GM12878 (cell line): ENCODE results near the gene CHD9.

Experiments used
- CBX5 ChIP-seq: sonication (generic); IDR thresholded peaks from 2 replicates; pipeline ENCODE4 v1.6.1; 2016; ENCODE audit warnings: low read depth, moderate library complexity, mild to moderate bottlenecking, inconsistent platforms
- CHD4 ChIP-seq: fragments of 200-600 bp; sonication (generic); IDR thresholded peaks from 2 replicates; pipeline ENCODE4 v1.6.1; 2016; ENCODE audit warnings: mild to moderate bottlenecking
- GABPA ChIP-seq: IDR thresholded peaks from 2 replicates; pipeline ENCODE4 v1.6.1; 2014; ENCODE audit warnings: antibody characterized with exemption, low read depth, mild to moderate bottlenecking, inconsistent platforms
- RAD21 ChIP-seq: IDR thresholded peaks from 2 replicates; pipeline ENCODE4 v1.6.1; 2011; ENCODE audit warnings: mild to moderate bottlenecking, low read depth, low read length, moderate library complexity; ENCODE audit not compliant: insufficient read depth
- TF ChIP-seq, protein P1 (sequence below): IDR thresholded peaks from 2 replicates; pipeline ENCODE4 v1.6.1; 2011; ENCODE audit warnings: low read depth, low read length, improper control_type of control experiment, borderline replicate concordance
- TF ChIP-seq, protein P2 (sequence below): fragments of 450-650 bp; IDR thresholded peaks from 2 replicates; pipeline ENCODE4 v1.6.1; 2018; ENCODE audit warnings: mild to moderate bottlenecking, low read depth, moderate library complexity; ENCODE audit not compliant: partially characterized antibody

DNA sequence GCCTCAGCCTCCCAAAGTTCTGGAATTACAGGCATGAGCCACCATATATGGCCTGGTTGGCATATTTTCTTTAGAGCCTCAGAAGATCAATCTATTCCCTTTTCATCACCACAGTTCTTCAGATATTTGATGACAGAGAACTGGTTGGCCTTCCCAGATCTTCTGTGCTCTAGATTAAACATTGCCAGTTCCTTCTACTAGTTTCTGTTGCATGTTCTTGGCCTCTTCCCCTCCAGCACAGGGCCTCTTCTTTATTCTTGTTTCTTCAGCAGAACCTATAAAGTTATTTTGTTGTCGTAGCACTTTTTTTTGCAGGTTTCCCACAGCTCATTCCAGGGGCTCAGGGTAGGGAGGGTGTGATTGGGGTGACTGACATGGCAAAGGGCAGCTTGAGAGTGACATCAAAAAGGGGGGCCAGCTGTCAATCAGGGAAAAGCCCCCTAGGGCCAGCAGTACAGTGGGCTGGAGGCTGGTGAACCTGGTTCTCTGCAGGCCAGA lies 9.3 kb downstream of the CHD9 start:
- no peak for TF ChIP-seq GABPA
- TF ChIP-seq CHD4: no peak
- no peak for TF ChIP-seq CBX5
- TF ChIP-seq, protein P1, sequence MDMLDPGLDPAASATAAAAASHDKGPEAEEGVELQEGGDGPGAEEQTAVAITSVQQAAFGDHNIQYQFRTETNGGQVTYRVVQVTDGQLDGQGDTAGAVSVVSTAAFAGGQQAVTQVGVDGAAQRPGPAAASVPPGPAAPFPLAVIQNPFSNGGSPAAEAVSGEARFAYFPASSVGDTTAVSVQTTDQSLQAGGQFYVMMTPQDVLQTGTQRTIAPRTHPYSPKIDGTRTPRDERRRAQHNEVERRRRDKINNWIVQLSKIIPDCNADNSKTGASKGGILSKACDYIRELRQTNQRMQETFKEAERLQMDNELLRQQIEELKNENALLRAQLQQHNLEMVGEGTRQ: no peak
- TF ChIP-seq, protein P2, sequence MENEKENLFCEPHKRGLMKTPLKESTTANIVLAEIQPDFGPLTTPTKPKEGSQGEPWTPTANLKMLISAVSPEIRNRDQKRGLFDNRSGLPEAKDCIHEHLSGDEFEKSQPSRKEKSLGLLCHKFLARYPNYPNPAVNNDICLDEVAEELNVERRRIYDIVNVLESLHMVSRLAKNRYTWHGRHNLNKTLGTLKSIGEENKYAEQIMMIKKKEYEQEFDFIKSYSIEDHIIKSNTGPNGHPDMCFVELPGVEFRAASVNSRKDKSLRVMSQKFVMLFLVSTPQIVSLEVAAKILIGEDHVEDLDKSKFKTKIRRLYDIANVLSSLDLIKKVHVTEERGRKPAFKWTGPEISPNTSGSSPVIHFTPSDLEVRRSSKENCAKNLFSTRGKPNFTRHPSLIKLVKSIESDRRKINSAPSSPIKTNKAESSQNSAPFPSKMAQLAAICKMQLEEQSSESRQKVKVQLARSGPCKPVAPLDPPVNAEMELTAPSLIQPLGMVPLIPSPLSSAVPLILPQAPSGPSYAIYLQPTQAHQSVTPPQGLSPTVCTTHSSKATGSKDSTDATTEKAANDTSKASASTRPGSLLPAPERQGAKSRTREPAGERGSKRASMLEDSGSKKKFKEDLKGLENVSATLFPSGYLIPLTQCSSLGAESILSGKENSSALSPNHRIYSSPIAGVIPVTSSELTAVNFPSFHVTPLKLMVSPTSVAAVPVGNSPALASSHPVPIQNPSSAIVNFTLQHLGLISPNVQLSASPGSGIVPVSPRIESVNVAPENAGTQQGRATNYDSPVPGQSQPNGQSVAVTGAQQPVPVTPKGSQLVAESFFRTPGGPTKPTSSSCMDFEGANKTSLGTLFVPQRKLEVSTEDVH: no peak
- TF ChIP-seq RAD21: no peak
